Stimulated activated CD4-positive, alpha-beta T cell treated with anti-CD3 and anti-CD28 coated beads, TNF-alpha, amount 100 ng/mL, for 1 hour (primary cell): Measurements from ENCODE around the gene RGS1.

Experiments
- DNase-seq, 3 donors: peaks; one replicate each; pipeline ENCODE4 v3.0.0-alpha.2; 2020; ENCODE audit warnings: low read depth in 3 of 3, low spot score in 1 of 3

The RGS1 gene

GRCh38 chr1:192580351-192580962, 4.9 kb downstream of the RGS1 start:
- DNase-seq = no peak

DNA sequence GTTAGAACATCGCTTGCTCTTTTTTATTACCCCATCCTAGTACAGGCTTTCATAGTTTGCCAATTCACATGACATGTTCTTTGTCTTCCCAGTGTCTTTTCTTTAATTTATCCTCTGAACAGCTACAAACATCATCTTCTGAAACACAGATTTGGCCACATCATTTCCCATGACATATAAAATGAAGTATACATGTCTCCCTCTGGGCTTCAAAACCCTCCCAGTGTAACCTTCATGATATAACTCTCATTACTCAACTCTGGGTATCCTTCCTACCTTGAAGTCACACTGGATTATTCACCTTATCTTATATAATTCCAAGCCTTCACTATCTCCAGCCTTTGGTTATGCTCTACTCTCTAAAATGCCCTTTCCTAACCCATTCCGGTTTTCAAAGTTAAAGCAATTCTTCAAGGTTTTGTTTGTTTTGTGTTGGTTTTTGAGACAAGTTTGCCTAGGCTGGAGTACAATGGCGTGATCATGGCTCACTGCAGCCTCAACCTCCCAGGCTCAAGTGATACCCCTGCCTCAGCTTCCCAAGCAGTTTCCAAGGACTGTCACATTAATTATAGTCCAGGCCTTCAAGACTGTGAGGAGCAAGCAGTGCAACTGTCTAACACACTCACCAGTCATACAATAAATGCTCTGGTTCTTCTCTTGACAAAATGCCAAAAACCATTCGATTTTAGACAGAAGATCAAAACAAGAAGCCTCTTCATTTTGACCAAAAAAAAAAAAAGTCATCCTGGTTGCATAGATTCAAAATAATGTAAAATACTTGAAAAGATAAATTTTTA, 5.8 kb downstream of the RGS1 start:
- no peak for DNase-seq

- no peak for DNase-seq
Measured at GRCh38 chr1:192584866-192585265, 9.3 kb downstream of the RGS1 start.

- no peak for DNase-seq
Measured at GRCh38 chr1:192587386-192588266, 12.1 kb downstream of the RGS1 start.

DNA sequence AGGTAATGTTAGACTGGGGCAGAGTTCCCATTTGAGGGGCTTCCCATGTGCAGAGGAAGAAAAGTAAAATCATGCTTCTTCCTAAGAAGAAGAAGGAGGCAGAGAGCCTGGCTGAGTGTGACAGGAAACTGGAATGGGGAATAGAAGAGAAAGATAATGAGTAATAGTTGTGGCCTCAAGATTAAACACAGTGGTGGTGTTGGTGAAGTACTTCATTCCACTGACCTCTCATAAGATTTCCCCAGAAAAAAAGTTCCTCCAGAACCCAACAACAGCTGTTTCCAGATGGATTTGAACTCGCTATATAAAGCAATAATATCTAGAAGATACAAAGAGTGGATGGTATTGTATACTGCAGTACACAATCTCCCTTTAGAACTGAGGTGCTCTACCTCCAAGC, 13.0 kb downstream of the RGS1 start:
- DNase-seq = no peak

- DNase-seq = no peak
Measured at GRCh38 chr1:192589813-192590212, 14.2 kb downstream of the RGS1 start.

DNA sequence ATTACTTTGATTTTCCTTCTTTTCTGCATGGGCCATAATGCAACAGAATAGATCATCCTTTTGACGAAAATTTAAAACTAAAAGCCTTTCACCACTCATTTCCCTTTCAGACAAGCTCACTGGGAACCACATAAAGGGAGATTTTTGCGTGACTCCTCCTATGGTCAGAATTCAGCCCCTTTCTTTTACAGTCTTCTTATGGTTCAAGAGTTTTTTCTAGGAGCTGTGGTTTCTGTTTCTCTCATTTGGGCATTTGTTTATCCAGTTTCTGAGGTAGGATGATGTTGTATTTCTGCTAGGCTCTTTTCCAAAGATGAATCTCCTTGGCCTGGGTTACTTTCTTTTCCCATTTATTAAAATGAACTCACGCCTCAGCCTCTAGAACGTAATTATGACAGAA, 16.9 kb downstream of the RGS1 start:
- no peak for DNase-seq

- no peak for DNase-seq
Measured at GRCh38 chr1:192592981-192593708, 17.6 kb downstream of the RGS1 start.

DNA sequence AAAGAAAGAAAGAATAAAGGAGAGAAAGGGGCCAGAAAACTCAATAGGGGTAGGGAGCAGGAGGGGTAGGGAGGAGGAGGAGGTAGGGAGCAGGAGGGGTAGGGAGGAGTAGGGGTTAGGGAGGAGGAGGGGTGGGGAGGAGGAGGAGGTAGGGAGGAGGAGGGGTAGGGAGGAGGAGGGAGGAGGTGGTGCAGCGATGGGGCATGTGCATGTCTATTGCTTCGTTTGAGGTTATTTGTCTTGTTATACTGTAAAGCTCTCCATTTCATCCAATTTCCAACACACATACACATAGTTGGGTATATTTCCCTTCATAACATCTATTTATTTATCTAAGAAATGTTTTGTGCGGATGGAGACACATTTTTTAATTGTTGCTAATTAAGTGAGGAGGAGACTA, 19.7 kb downstream of the RGS1 start:
- DNase-seq = no peak

GRCh38 chr1:192598589-192598988, 23.0 kb downstream of the RGS1 start:
- DNase-seq = no peak

- no peak for DNase-seq
Measured at GRCh38 chr1:192600275-192600674, 24.7 kb downstream of the RGS1 start.

- DNase-seq = no peak
Measured at GRCh38 chr1:192601143-192601542, 25.6 kb downstream of the RGS1 start.

DNA sequence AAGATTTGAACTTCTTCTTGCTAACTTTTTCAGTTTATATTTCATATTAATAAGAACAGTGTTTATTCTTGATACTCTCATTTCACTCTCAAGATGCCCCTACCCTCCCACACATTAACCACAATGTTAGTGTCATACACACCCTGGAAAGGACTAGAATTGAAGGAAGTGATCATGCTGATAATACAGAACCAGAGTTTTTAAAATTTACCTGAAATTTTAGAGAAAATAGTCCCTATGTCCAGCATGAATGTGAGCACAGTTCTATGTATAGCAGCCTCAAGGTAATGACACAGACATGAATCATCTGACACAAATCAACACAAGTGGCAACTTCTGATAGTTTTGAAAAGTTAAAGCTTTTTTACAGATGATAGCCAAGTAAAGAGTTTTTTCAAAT, 26.0 kb downstream of the RGS1 start:
- DNase-seq = no peak

- no peak for DNase-seq
Measured at GRCh38 chr1:192602757-192603156, 27.2 kb downstream of the RGS1 start.

DNA sequence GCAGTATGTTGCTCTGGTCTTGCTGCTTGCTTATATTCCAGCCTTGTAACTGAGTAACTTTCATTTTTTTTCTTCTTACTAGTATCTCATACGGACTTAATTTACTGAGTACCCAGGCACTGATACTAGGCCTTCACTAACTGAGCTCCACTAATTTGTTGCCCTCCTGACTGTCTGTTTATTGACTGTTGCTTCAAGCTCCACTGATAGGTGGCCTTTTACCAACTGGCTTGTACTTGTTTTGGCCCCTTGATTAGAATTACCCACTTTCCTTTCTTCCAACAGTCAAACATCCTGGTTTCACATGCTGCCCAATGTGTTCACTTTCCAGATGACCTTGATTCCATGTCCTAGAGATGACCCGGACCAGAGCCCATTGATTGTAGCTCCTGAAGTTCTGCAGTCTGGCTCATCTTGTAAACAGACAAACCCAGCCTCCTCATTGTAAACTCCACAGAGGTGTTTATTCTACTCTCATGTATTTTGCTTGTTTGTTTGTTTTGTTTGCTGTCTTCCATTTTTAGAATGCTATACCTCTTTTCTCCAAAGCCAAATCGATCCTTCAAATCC, 27.7 kb downstream of the RGS1 start:
- DNase-seq = no peak

GRCh38 chr1:192604979-192605620, 29.5 kb downstream of the RGS1 start:
- DNase-seq = no peak

GRCh38 chr1:192608671-192609070, 33.1 kb downstream of the RGS1 start:
- DNase-seq = no peak

DNA sequence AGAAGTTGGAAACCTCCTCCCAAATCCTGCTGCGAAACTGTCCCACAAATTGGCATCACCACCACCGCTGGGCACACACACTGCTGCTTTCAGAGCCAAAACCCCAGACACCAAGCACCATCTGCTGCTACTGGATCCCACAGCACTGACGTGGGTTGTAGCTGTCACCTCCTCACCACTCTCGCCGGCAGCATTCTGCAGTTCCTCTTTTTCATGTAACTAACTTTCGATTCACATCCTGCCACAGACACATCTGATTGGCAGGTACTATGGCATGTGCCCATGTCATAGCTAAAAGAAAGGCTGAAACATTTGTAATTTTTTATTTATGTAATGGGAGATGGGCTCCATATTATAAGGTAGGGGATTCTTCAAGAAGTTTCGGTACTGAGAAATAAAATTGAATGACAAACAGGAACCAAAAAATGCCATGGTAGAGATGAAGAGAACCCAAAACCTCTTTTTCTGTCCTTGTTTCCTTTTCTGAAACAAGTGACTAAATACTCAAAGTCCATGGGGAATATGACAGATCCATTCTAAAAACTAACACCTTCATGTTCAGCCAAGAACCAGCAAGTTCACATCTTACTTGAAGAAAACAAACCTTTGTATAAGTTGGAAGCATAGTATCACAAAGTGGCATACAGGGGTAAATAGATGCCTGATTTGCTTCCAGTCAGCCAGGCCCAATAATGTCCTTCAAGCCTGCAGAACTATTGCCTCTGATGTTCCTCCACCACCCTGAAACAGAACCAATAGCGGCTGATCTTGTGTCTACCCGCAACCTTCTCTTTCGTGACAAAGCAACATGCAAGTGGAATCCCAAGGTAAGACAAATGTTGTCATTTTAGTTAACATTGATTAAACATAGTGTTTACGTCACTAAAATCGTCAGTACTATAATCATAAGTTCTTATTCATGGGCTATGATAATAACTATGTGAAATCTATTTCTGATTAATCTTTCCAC, 33.8 kb downstream of the RGS1 start:
- DNase-seq = peak in 2 of 3 donors; percentile 3 to 9
